HG02884 (cell line): ENCODE measurements around the gene JAZF1.
A peak's percentile ranks its signal among the peaks of the same experiment; 100 is the strongest.
"Not testable (repeated sequence)": the region's sequence is repeated elsewhere in the genome, so short reads cannot be mapped to it uniquely, and the experiment has no call there.

Source experiments
- ATAC-seq: cut with Tn5 transposase; IDR thresholded peaks from one replicate; pipeline ENCODE4 v1.9.1; 2021; ENCODE audit warnings: mild to moderate bottlenecking, moderate library complexity; ENCODE audit not compliant: unreplicated experiment

The JAZF1 gene

GRCh38 chr7:27923642-27923980 is 257.0 kb downstream of the JAZF1 start:
- ATAC-seq = no peak

- no peak for ATAC-seq
Measured at GRCh38 chr7:27922907-27923641, 257.5 kb downstream of the JAZF1 start.

GRCh38 chr7:27922389-27922788 is 258.2 kb downstream of the JAZF1 start:
- ATAC-seq = not testable (repeated sequence)

GRCh38 chr7:27921081-27921836 is 259.3 kb downstream of the JAZF1 start:
- ATAC-seq = no peak

- no peak for ATAC-seq
Measured at GRCh38 chr7:27920281-27920946, 260.2 kb downstream of the JAZF1 start.

- ATAC-seq = no peak
Measured at GRCh38 chr7:27918503-27918902, 262.1 kb downstream of the JAZF1 start.

- no peak for ATAC-seq
Measured at GRCh38 chr7:27917774-27918314, 262.8 kb downstream of the JAZF1 start.

GRCh38 chr7:27917119-27917518 is 263.5 kb downstream of the JAZF1 start:
- no peak for ATAC-seq

- ATAC-seq = no peak
Measured at GRCh38 chr7:27916372-27916771, 264.2 kb downstream of the JAZF1 start.

- ATAC-seq = no peak
Measured at GRCh38 chr7:27914409-27914808, 266.2 kb downstream of the JAZF1 start.

- no peak for ATAC-seq
Measured at GRCh38 chr7:27912751-27913150, 267.8 kb downstream of the JAZF1 start.

- no peak for ATAC-seq
Measured at GRCh38 chr7:27911920-27912319, 268.7 kb downstream of the JAZF1 start.

- ATAC-seq = no peak
Measured at GRCh38 chr7:27910326-27910725, 270.3 kb downstream of the JAZF1 start.

GRCh38 chr7:27908534-27909165 is 271.9 kb downstream of the JAZF1 start:
- ATAC-seq = no peak

GRCh38 chr7:27906385-27907091 is 274.1 kb downstream of the JAZF1 start:
- no peak for ATAC-seq

GRCh38 chr7:27905951-27906350 is 274.6 kb downstream of the JAZF1 start:
- ATAC-seq = no peak

GRCh38 chr7:27901028-27901760 is 279.4 kb downstream of the JAZF1 start:
- ATAC-seq = peak; percentile 85

GRCh38 chr7:27900006-27900405 is 280.6 kb downstream of the JAZF1 start:
- no peak for ATAC-seq

- ATAC-seq = no peak
Measured at GRCh38 chr7:27899601-27900000, 281.0 kb downstream of the JAZF1 start.

GRCh38 chr7:27897441-27897847 is 283.2 kb downstream of the JAZF1 start:
- ATAC-seq = no peak
